Measurements from ENCODE around the gene TNC. TPM values are rescaled to one million over a fixed set of nuclear protein-coding genes. Genes with fewer than 3 reads are reported as not detected.

TNC gene
- total RNA-seq, 1 experiment from 2014 or later = 5.7 TPM

GRCh38 chr9:115165233-115165632 is 47.3 kb upstream of the TNC start:
- CTCF ChIA-PET = no interaction called here
- no peak for ATAC-seq
- TF ChIP-seq POLR2AphosphoS5 (IDR thresholded peaks at IDR 0.05; ENCODE audit: low read depth, low read length) (no peak), TCF7L2 (IDR thresholded peaks at IDR 0.05; ENCODE audit: low read depth, low read length) (no peak), SIN3A (IDR thresholded peaks at IDR 0.05; ENCODE audit: borderline replicate concordance, insufficient read depth, low read depth, low read length) (no peak)
- TF ChIP-seq, protein P1, sequence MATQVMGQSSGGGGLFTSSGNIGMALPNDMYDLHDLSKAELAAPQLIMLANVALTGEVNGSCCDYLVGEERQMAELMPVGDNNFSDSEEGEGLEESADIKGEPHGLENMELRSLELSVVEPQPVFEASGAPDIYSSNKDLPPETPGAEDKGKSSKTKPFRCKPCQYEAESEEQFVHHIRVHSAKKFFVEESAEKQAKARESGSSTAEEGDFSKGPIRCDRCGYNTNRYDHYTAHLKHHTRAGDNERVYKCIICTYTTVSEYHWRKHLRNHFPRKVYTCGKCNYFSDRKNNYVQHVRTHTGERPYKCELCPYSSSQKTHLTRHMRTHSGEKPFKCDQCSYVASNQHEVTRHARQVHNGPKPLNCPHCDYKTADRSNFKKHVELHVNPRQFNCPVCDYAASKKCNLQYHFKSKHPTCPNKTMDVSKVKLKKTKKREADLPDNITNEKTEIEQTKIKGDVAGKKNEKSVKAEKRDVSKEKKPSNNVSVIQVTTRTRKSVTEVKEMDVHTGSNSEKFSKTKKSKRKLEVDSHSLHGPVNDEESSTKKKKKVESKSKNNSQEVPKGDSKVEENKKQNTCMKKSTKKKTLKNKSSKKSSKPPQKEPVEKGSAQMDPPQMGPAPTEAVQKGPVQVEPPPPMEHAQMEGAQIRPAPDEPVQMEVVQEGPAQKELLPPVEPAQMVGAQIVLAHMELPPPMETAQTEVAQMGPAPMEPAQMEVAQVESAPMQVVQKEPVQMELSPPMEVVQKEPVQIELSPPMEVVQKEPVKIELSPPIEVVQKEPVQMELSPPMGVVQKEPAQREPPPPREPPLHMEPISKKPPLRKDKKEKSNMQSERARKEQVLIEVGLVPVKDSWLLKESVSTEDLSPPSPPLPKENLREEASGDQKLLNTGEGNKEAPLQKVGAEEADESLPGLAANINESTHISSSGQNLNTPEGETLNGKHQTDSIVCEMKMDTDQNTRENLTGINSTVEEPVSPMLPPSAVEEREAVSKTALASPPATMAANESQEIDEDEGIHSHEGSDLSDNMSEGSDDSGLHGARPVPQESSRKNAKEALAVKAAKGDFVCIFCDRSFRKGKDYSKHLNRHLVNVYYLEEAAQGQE (IDR thresholded peaks at IDR 0.05; ENCODE audit: insufficient read depth in 1 of 2, low read depth in 2 of 2, low read length in 1 of 2) = no peak
- Histone ChIP-seq H3K4me1 (ENCODE audit: control insufficient read depth, insufficient read depth, low read length) (no peaks in the 10 kb centered on the region), H3K27ac (ENCODE audit: low read length) (no peak overlapping the region), H3K4me3 (ENCODE audit: low read depth in 2 of 2, low read length in 2 of 2) (no peak overlapping the region), H3K36me3 (ENCODE audit: control insufficient read depth, insufficient read depth, low read length) (no peaks in the 10 kb centered on the region), H3K27me3 (ENCODE audit: control insufficient read depth, insufficient read depth, low read length) (no peaks in the 10 kb centered on the region), H3K9me3 (ENCODE audit: control insufficient read depth, insufficient read depth, low read depth, low read length) (no peaks in the 10 kb centered on the region)
- in situ Hi-C loops (cut with HindIII; ENCODE audit: low pct_unique_long_range_greater_than_20kb, low sequenced_read_pairs) = no loop called here
- no TSS peak for BruUV-seq (replicated peaks)
- intact Hi-C loops (cut with micrococcal nuclease; ENCODE audit: unreplicated experiment) = no loop called here
- POLR2A ChIA-PET = no interaction called here
- no peak for DNase-seq (ENCODE audit: low read depth, low spot score)

- intact Hi-C loops (cut with micrococcal nuclease; ENCODE audit: unreplicated experiment) = no loop called here
- DNase-seq (ENCODE audit: low read depth, low spot score) (no peak), ATAC-seq (no peak)
- no peaks in the 10 kb centered on the region for H3K27me3 ChIP-seq (ENCODE audit: control insufficient read depth, insufficient read depth, low read length)
- no TSS peak for BruUV-seq (replicated peaks)
- ChIA-PET CTCF (no interaction called here), POLR2A (no interaction called here)
- H3K4me1 ChIP-seq (ENCODE audit: control insufficient read depth, insufficient read depth, low read length) = no peaks in the 10 kb centered on the region
- H3K27ac ChIP-seq (ENCODE audit: low read length) = no peak overlapping the region
- no peak overlapping the region for H3K4me3 ChIP-seq (ENCODE audit: low read depth in 2 of 2, low read length in 2 of 2)
- H3K9me3 ChIP-seq (ENCODE audit: control insufficient read depth, insufficient read depth, low read depth, low read length) = no peaks in the 10 kb centered on the region
- TF ChIP-seq CTCF (IDR thresholded peaks at IDR 0.05) = no peak
- no peak for TF ChIP-seq SIN3A (IDR thresholded peaks at IDR 0.05; ENCODE audit: borderline replicate concordance, insufficient read depth, low read depth, low read length)
- TF ChIP-seq TCF7L2 (IDR thresholded peaks at IDR 0.05; ENCODE audit: low read depth, low read length) = no peak
- TF ChIP-seq POLR2AphosphoS5 (IDR thresholded peaks at IDR 0.05; ENCODE audit: low read depth, low read length) = no peak
- TF ChIP-seq, protein P1 (IDR thresholded peaks at IDR 0.05; ENCODE audit: insufficient read depth in 1 of 2, low read depth in 2 of 2, low read length in 1 of 2) = no peak
- H3K36me3 ChIP-seq (ENCODE audit: control insufficient read depth, insufficient read depth, low read length) = no peaks in the 10 kb centered on the region
- in situ Hi-C loops (cut with HindIII; ENCODE audit: low pct_unique_long_range_greater_than_20kb, low sequenced_read_pairs) = no loop called here
These were observed 46.6 kb upstream of the TNC start for GRCh38 chr9:115164511-115164974.
